Fibroblast of lung (primary cell): ENCODE measurements around the gene OCA2.

ENCODE experiments used
- EZH2 ChIP-seq: IDR thresholded peaks from 2 replicates; pipeline ENCODE4 v1.5.1; 2012; ENCODE audit warnings: low read length, control low read depth, mild to moderate bottlenecking; ENCODE audit errors: missing control alignments
- TF ChIP-seq, protein P1 (sequence below), 2 donors: IDR thresholded peaks in 1 of 2; conservative IDR thresholded peaks in 1 of 2; 1 replicate in 1 of 2; 2 replicates in 1 of 2; pipeline ENCODE4 v1.5.1; 2011 to 2012; ENCODE audit warnings: low read length in 2 of 2, control low read depth in 1 of 2, inconsistent platforms in 1 of 2, low read depth in 1 of 2, mild to moderate bottlenecking in 1 of 2

DNA sequence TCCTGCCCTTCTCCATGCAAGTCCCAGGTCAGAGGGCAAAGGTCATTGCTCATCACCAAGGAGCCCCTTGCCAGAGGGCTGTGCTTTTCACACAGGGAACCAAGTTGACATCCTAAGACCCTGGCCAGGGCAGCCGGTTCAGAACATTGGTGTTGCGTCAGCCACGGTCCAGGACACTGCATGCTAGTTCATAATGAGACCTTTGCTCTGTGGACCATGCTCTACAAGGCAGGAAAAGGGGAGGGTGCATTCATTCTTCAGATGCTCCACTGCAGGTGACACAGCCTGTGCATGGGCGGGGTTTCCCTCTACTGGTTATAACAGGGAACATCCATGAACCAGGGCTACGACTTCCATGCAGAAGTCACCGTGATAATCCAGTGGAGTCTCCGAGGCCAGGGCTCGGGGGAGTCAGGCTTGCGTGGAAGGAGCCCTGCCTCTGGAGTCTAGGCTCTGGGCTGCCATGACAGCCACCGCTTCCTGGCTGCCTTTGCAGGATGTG, 81.6 kb downstream of the OCA2 start:
- TF ChIP-seq, protein P1, sequence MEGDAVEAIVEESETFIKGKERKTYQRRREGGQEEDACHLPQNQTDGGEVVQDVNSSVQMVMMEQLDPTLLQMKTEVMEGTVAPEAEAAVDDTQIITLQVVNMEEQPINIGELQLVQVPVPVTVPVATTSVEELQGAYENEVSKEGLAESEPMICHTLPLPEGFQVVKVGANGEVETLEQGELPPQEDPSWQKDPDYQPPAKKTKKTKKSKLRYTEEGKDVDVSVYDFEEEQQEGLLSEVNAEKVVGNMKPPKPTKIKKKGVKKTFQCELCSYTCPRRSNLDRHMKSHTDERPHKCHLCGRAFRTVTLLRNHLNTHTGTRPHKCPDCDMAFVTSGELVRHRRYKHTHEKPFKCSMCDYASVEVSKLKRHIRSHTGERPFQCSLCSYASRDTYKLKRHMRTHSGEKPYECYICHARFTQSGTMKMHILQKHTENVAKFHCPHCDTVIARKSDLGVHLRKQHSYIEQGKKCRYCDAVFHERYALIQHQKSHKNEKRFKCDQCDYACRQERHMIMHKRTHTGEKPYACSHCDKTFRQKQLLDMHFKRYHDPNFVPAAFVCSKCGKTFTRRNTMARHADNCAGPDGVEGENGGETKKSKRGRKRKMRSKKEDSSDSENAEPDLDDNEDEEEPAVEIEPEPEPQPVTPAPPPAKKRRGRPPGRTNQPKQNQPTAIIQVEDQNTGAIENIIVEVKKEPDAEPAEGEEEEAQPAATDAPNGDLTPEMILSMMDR (conservative IDR thresholded peaks at IDR 0.05 in 1 of 2, IDR thresholded peaks at IDR 0.05 in 1 of 2; ENCODE audit: low read depth in 1 of 2, low read length in 2 of 2) = no peak
- no peak for TF ChIP-seq EZH2
